H9 (cell line): Measurements from ENCODE around the gene HIRA. TPM values are rescaled to one million over a fixed set of nuclear protein-coding genes. Genes with fewer than 3 reads are reported as not detected.

Source experiments
- DNase-seq: peaks from one replicate; pipeline ENCODE4 v3.0.0-alpha.2; 2017
- H2AFZ ChIP-seq: one replicate; pipeline ENCODE4 v1.6.1; 2013; ENCODE audit warnings: mild to moderate bottlenecking, low read length, control low read depth, moderate library complexity
- H2AK5ac ChIP-seq: 2 replicates; pipeline ENCODE4 v1.6.1; 2013; ENCODE audit warnings: low read length, control low read depth, mixed read lengths; ENCODE audit not compliant: insufficient read length
- H2BK120ac ChIP-seq: one replicate; pipeline ENCODE4 v1.6.1; 2013; ENCODE audit warnings: low read depth, mild to moderate bottlenecking, low read length, control low read depth, inconsistent platforms; ENCODE audit not compliant: poor library complexity, severe bottlenecking
- H2BK12ac ChIP-seq: 2 replicates; pipeline ENCODE4 v1.6.1; 2013; ENCODE audit warnings: low read length, control low read depth, mixed read lengths, low read depth; ENCODE audit not compliant: insufficient read length
- H2BK15ac ChIP-seq: 2 replicates; pipeline ENCODE4 v1.6.1; 2013; ENCODE audit warnings: low read depth, low read length, control low read depth
- H2BK20ac ChIP-seq: one replicate; pipeline ENCODE4 v1.6.1; 2013; ENCODE audit warnings: low read depth, mild to moderate bottlenecking, low read length, control low read depth, inconsistent platforms; ENCODE audit not compliant: poor library complexity, severe bottlenecking
- H2BK5ac ChIP-seq: 2 replicates; pipeline ENCODE4 v1.6.1; 2013; ENCODE audit warnings: low read length, control low read depth, mixed read lengths; ENCODE audit not compliant: insufficient read length
- H3K14ac ChIP-seq: 2 replicates; pipeline ENCODE4 v1.6.1; 2013; ENCODE audit warnings: low read length, control low read depth; ENCODE audit not compliant: insufficient read depth
- H3K18ac ChIP-seq: 2 replicates; pipeline ENCODE4 v1.6.1; 2013; ENCODE audit warnings: low read depth, mild to moderate bottlenecking, mixed read lengths, low read length, control low read depth; ENCODE audit not compliant: insufficient read length
- H3K23ac ChIP-seq: 2 replicates; pipeline ENCODE4 v1.6.1; 2013; ENCODE audit warnings: low read length, control low read depth, mixed read lengths, low read depth; ENCODE audit not compliant: insufficient read length
- H3K23me2 ChIP-seq: 2 replicates; pipeline ENCODE4 v1.6.1; 2013; ENCODE audit warnings: low read depth, mild to moderate bottlenecking, mixed read lengths, low read length, control low read depth; ENCODE audit not compliant: insufficient read length, poor library complexity, severe bottlenecking
- H3K27ac ChIP-seq: 2 replicates; pipeline ENCODE4 v1.5.1; 2013; ENCODE audit warnings: low read length, control low read depth, mixed read lengths, low read depth; ENCODE audit not compliant: insufficient read length
- H3K27me3 ChIP-seq: 2 replicates; pipeline ENCODE4 v1.6.1; 2013; ENCODE audit warnings: low read length, control low read depth, inconsistent platforms; ENCODE audit not compliant: insufficient read depth
- H3K4ac ChIP-seq: 2 replicates; pipeline ENCODE4 v1.6.1; 2013; ENCODE audit warnings: low read depth, mild to moderate bottlenecking, control low read depth, inconsistent platforms, low read length, moderate library complexity
- H3K4me1 ChIP-seq: 2 replicates; pipeline ENCODE4 v1.6.1; 2013; ENCODE audit warnings: low read length, control low read depth, inconsistent platforms; ENCODE audit not compliant: insufficient read depth
- H3K4me2 ChIP-seq: 2 replicates; pipeline ENCODE4 v1.6.1; 2013; ENCODE audit warnings: low read length, control low read depth, mixed read lengths; ENCODE audit not compliant: insufficient read length, insufficient read depth
- H3K56ac ChIP-seq: 2 replicates; pipeline ENCODE4 v1.6.1; 2013; ENCODE audit warnings: low read depth, mild to moderate bottlenecking, mixed read lengths, low read length, control low read depth; ENCODE audit not compliant: insufficient read length
- H3K79me1 ChIP-seq: 2 replicates; pipeline ENCODE4 v1.6.1; 2013; ENCODE audit warnings: low read depth, mild to moderate bottlenecking, moderate library complexity, low read length, control low read depth, inconsistent platforms; ENCODE audit not compliant: insufficient read depth, poor library complexity, severe bottlenecking
- H3K79me2 ChIP-seq: 2 replicates; pipeline ENCODE4 v1.6.1; 2013; ENCODE audit warnings: low read length, control low read depth, inconsistent platforms; ENCODE audit not compliant: insufficient read depth
- H3K9ac ChIP-seq: 2 replicates; pipeline ENCODE4 v1.6.1; 2013; ENCODE audit warnings: low read length, control low read depth, mixed read lengths; ENCODE audit not compliant: insufficient read length; ENCODE audit errors: extremely low read depth
- H3K9me3 ChIP-seq: one replicate; pipeline ENCODE4 v1.6.1; 2013; ENCODE audit warnings: low read depth, low read length, inconsistent platforms; ENCODE audit not compliant: control insufficient read depth
- H3T11ph ChIP-seq: one replicate; pipeline ENCODE4 v1.6.1; 2013; ENCODE audit warnings: mild to moderate bottlenecking, low read length, control low read depth, inconsistent platforms
- H4K20me1 ChIP-seq: one replicate; pipeline ENCODE4 v1.6.1; 2013; ENCODE audit not compliant: control insufficient read depth, insufficient read length, insufficient read depth
- H4K5ac ChIP-seq: 2 replicates; pipeline ENCODE4 v1.6.1; 2013; ENCODE audit warnings: low read depth, mild to moderate bottlenecking, mixed read lengths, low read length, control low read depth; ENCODE audit not compliant: insufficient read length
- H4K8ac ChIP-seq: replicated peaks from 2 replicates; pipeline ENCODE4 v1.6.1; 2013; ENCODE audit warnings: low read length, control low read depth, mixed read lengths, low read depth; ENCODE audit not compliant: insufficient read length
- H4K91ac ChIP-seq: 2 replicates; pipeline ENCODE4 v1.6.1; 2013; ENCODE audit warnings: low read depth, mild to moderate bottlenecking, moderate library complexity, mixed read lengths, low read length, control low read depth; ENCODE audit not compliant: insufficient read length
- H3K27ac Mint-ChIP-seq, 3 experiments: 2 replicates in 2 of 3; 3 replicates in 1 of 3; pipeline ENCODE4 v1.8.0; 2020 to 2021; ENCODE audit warnings: mixed read lengths in 3 of 3, mild to moderate bottlenecking in 1 of 3, moderate library complexity in 1 of 3
- H3K27me3 Mint-ChIP-seq: 2 replicates; pipeline ENCODE4 v1.8.0; 2021; ENCODE audit warnings: low read depth, mild to moderate bottlenecking, moderate library complexity, mixed read lengths
- H3K36me3 Mint-ChIP-seq, 3 experiments: 2 replicates in 2 of 3; 3 replicates in 1 of 3; pipeline ENCODE4 v1.8.0; 2020 to 2021; ENCODE audit warnings: low read depth in 3 of 3, mixed read lengths in 3 of 3; ENCODE audit not compliant: insufficient read depth in 1 of 3
- H3K4me1 Mint-ChIP-seq, 2 experiments: 2 replicates each; pipeline ENCODE4 v1.8.0; 2020; ENCODE audit warnings: mixed read lengths in 2 of 2
- H3K4me3 Mint-ChIP-seq, 2 experiments: 2 replicates in 1 of 2; 3 replicates in 1 of 2; pipeline ENCODE4 v1.8.0; 2020 to 2021; ENCODE audit warnings: mild to moderate bottlenecking in 2 of 2, mixed read lengths in 2 of 2, moderate library complexity in 1 of 2
- H3K9me3 Mint-ChIP-seq, 2 experiments: 2 replicates in 1 of 2; 3 replicates in 1 of 2; pipeline ENCODE4 v1.8.0; 2020; ENCODE audit warnings: mild to moderate bottlenecking in 2 of 2, mixed read lengths in 2 of 2, moderate library complexity in 1 of 2
- CTCF ChIP-seq: fragments of 200-600 bp; sonication (generic); conservative IDR thresholded peaks from 3 replicates; pipeline ENCODE4 v1.8.0; 2021; ENCODE audit warnings: antibody characterized with exemption, mild to moderate bottlenecking
- WGBS: extraction: QIAGEN DNeasy Blood & Tissue Kit; methylation state at CpG from one replicate; pipeline ENCODE4 v1.1.7; 2013; ENCODE audit warnings: missing lambda C conversion rate, low lambda C conversion rate, mixed read lengths; ENCODE audit not compliant: insufficient read length; ENCODE audit errors: extremely low coverage; 5-methylcytosine and 5-hydroxymethylcytosine counted together
- total RNA-seq: library from RNA; stranded (reverse); gene quantifications from 2 replicates; pipeline ENCODE4 v1.2.1, GENCODE V29; 2021

The HIRA gene
- total RNA-seq, 1 experiment from 2014 or later = 51.9 TPM

GRCh38 chr22:19346677-19347265 is 84.8 kb downstream of the HIRA start:
- Histone ChIP-seq H2BK15ac (no peak overlapping the region), H3K4me1 (no peaks in the 10 kb centered on the region), H3K9me3 (no peaks in the 10 kb centered on the region), H2BK12ac (no peak overlapping the region), H4K20me1 (no peaks in the 10 kb centered on the region), H3K27ac (no peak overlapping the region), H2AK5ac (no peak overlapping the region), H4K91ac (no peak overlapping the region), H3K4ac (no peak overlapping the region), H3K56ac (no peak overlapping the region), H3K14ac (no peak overlapping the region), H3K23ac (no peak overlapping the region), H2BK120ac (no peak overlapping the region), H2BK20ac (no peak overlapping the region), H3K18ac (no peak overlapping the region), H4K5ac (no peak overlapping the region), H3K23me2 (no peaks in the 10 kb centered on the region), H2BK5ac (no peak overlapping the region), H3K79me1 (no peaks in the 10 kb centered on the region), H4K8ac (no peak overlapping the region), H2AFZ (no peak overlapping the region), H3K79me2 (no peaks in the 10 kb centered on the region), H3K27me3 (no peaks in the 10 kb centered on the region), H3K9ac (no peak overlapping the region), H3T11ph (no peak overlapping the region), H3K4me2 (no peak overlapping the region)
- no peaks in the 10 kb centered on the region for H3K27me3 Mint-ChIP-seq
- H3K4me1 Mint-ChIP-seq = no peaks in the 10 kb centered on the region
- peaks cover 8 to 20% of the 10 kb centered on the region in 2 experiments; a peak in 4 of 5 replicates for H3K9me3 Mint-ChIP-seq
- no peak for TF ChIP-seq CTCF
- H3K4me3 Mint-ChIP-seq = no peak overlapping the region
- H3K27ac Mint-ChIP-seq = no peak overlapping the region
- peaks cover 83 to 87% (median 86%) of the 10 kb centered on the region in 3 experiments for H3K36me3 Mint-ChIP-seq
- no peak for DNase-seq
- WGBS = no CpG with 5 or more reads among the region's 6 CpGs
